Kidney glomerular epithelial cell (primary cell): ENCODE results near the gene LDB3.

Source experiments
- DNase-seq: peaks from one replicate; lab custom pipeline; 2025; lab: John Stamatoyannopoulos, UW

Gene LDB3

GRCh38 chr10:86665218-86665607 is 3.1 kb upstream of the LDB3 start:
- DNase-seq, result no peak

GRCh38 chr10:86665868-86666267 is 2.4 kb upstream of the LDB3 start:
- DNase-seq, result no peak

- no peak for DNase-seq
Measured at GRCh38 chr10:86666538-86666937, 1.8 kb upstream of the LDB3 start.

GRCh38 chr10:86667421-86668181 is 710 bp upstream of the LDB3 start:
- no peak for DNase-seq

GRCh38 chr10:86670290-86670811 is 2.0 kb downstream of the LDB3 start:
- DNase-seq, result no peak

GRCh38 chr10:86670876-86671275 is 2.6 kb downstream of the LDB3 start:
- DNase-seq, result no peak

GRCh38 chr10:86671419-86671818 is 3.1 kb downstream of the LDB3 start:
- DNase-seq, result no peak

- DNase-seq, result no peak
Measured at GRCh38 chr10:86671985-86672710, 3.8 kb downstream of the LDB3 start.

- no peak for DNase-seq
Measured at GRCh38 chr10:86673216-86673826, 5.0 kb downstream of the LDB3 start.

- no peak for DNase-seq
Measured at GRCh38 chr10:86673827-86674581, 5.7 kb downstream of the LDB3 start.

- no peak for DNase-seq
Measured at GRCh38 chr10:86674912-86675311, 6.6 kb downstream of the LDB3 start.

- no peak for DNase-seq
Measured at GRCh38 chr10:86677374-86677773, 9.1 kb downstream of the LDB3 start.

GRCh38 chr10:86678999-86679792 is 10.9 kb downstream of the LDB3 start:
- DNase-seq, result no peak

GRCh38 chr10:86681047-86681446 is 12.7 kb downstream of the LDB3 start:
- DNase-seq, result no peak

- DNase-seq, result no peak
Measured at GRCh38 chr10:86681722-86682386, 13.5 kb downstream of the LDB3 start.

GRCh38 chr10:86682675-86683074 is 14.4 kb downstream of the LDB3 start:
- DNase-seq, result no peak

GRCh38 chr10:86684331-86685097 is 16.2 kb downstream of the LDB3 start:
- DNase-seq, result no peak

- DNase-seq, result no peak
Measured at GRCh38 chr10:86685416-86685815, 17.1 kb downstream of the LDB3 start.

GRCh38 chr10:86685893-86686632 is 17.8 kb downstream of the LDB3 start:
- DNase-seq, result no peak
